Liver (tissue), 9 donors: ENCODE measurements around the gene ATP6V0E2. TPM values are rescaled to one million over a fixed set of nuclear protein-coding genes. Genes with fewer than 3 reads are reported as not detected.

ENCODE experiments used
- DNase-seq: peaks from one replicate; pipeline ENCODE4 v3.0.0-alpha.2; 2017; ENCODE audit warnings: low spot score
- H3K27ac ChIP-seq, 2 donors: one replicate each; pipeline ENCODE4 v1.7.0; 2013; ENCODE audit warnings: inconsistent platforms in 2 of 2, low read length in 2 of 2, control low read depth in 1 of 2, low read depth in 1 of 2, mild to moderate bottlenecking in 1 of 2
- H3K27me3 ChIP-seq, 4 donors: one replicate each; pipeline versions ENCODE4 v1.6.1 to v1.7.0; 2013; ENCODE audit warnings: low read length in 3 of 4, inconsistent platforms in 1 of 4, mild to moderate bottlenecking in 1 of 4, moderate library complexity in 1 of 4; ENCODE audit not compliant: control insufficient read depth in 4 of 4, insufficient read depth in 4 of 4
- H3K36me3 ChIP-seq, 4 donors: one replicate each; pipeline versions ENCODE4 v1.6.1 to v1.7.0; 2013; ENCODE audit warnings: low read length in 3 of 4, mild to moderate bottlenecking in 3 of 4, low read depth in 1 of 4, moderate library complexity in 1 of 4; ENCODE audit not compliant: control insufficient read depth in 4 of 4, insufficient read depth in 3 of 4
- H3K4me1 ChIP-seq, 4 donors: one replicate each; pipeline versions ENCODE4 v1.6.1 to v1.7.0; 2013; ENCODE audit warnings: low read length in 3 of 4, mild to moderate bottlenecking in 3 of 4, moderate library complexity in 1 of 4; ENCODE audit not compliant: control insufficient read depth in 4 of 4, insufficient read depth in 4 of 4
- H3K4me3 ChIP-seq, 3 donors: one replicate each; pipeline versions ENCODE4 v1.6.1 to v1.7.0; 2013; ENCODE audit warnings: low read length in 3 of 3, control low read depth in 1 of 3, low read depth in 1 of 3, mild to moderate bottlenecking in 1 of 3
- H3K9ac ChIP-seq, 2 donors: one replicate each; pipeline ENCODE4 v1.7.0; 2013; ENCODE audit warnings: low read length in 2 of 2, mild to moderate bottlenecking in 2 of 2, moderate library complexity in 2 of 2, control low read depth in 1 of 2, low read depth in 1 of 2
- H3K9me3 ChIP-seq, 4 donors: one replicate each; pipeline versions ENCODE4 v1.6.1 to v1.7.0; 2013; ENCODE audit warnings: low read length in 3 of 4; ENCODE audit not compliant: control insufficient read depth in 4 of 4
- EGR1 ChIP-seq, 2 donors: IDR thresholded peaks; 2 replicates each; pipeline ENCODE4 v1.6.1; 2016 to 2018; ENCODE audit warnings: antibody characterized with exemption in 2 of 2, low read depth in 2 of 2
- FOXA1 ChIP-seq: IDR thresholded peaks from 2 replicates; pipeline ENCODE4 v1.6.1; 2016; ENCODE audit warnings: antibody characterized with exemption
- FOXA2 ChIP-seq: IDR thresholded peaks from 2 replicates; pipeline ENCODE4 v1.6.1; 2016; ENCODE audit warnings: antibody characterized with exemption
- GABPA ChIP-seq, 2 donors: IDR thresholded peaks in 1 of 2; conservative IDR thresholded peaks in 1 of 2; 2 replicates each; pipeline ENCODE4 v1.6.1; 2016; ENCODE audit warnings: antibody characterized with exemption in 2 of 2, mild to moderate bottlenecking in 1 of 2, moderate library complexity in 1 of 2
- HNF4A ChIP-seq, 2 donors: conservative IDR thresholded peaks; 2 replicates each; pipeline ENCODE4 v1.6.1; 2016; ENCODE audit warnings: antibody characterized with exemption in 2 of 2, mild to moderate bottlenecking in 2 of 2
- HNF4G ChIP-seq: IDR thresholded peaks from 2 replicates; pipeline ENCODE4 v1.6.1; 2016; ENCODE audit warnings: antibody characterized with exemption
- JUND ChIP-seq, 2 donors: IDR thresholded peaks; 2 replicates each; pipeline ENCODE4 v1.6.1; 2016; ENCODE audit warnings: antibody characterized with exemption in 2 of 2
- NR2F2 ChIP-seq: IDR thresholded peaks from 2 replicates; pipeline ENCODE4 v1.6.1; 2016; ENCODE audit warnings: antibody characterized with exemption
- RAD21 ChIP-seq, 2 donors: IDR thresholded peaks; 2 replicates each; pipeline ENCODE4 v1.6.1; 2016; ENCODE audit warnings: antibody characterized with exemption in 2 of 2, mild to moderate bottlenecking in 2 of 2
- RXRA ChIP-seq, 2 donors: IDR thresholded peaks; 2 replicates each; pipeline ENCODE4 v1.6.1; 2017 to 2018; ENCODE audit warnings: antibody characterized with exemption in 2 of 2, mild to moderate bottlenecking in 1 of 2
- SP1 ChIP-seq: IDR thresholded peaks from 2 replicates; pipeline ENCODE4 v1.6.1; 2018; ENCODE audit warnings: antibody characterized with exemption, mild to moderate bottlenecking
- TAF1 ChIP-seq: conservative IDR thresholded peaks from 2 replicates; pipeline ENCODE4 v1.6.1; 2016; ENCODE audit warnings: antibody characterized with exemption, mild to moderate bottlenecking
- YY1 ChIP-seq: IDR thresholded peaks from 2 replicates; pipeline ENCODE4 v1.6.1; 2016; ENCODE audit warnings: antibody characterized with exemption, mild to moderate bottlenecking
- WGBS: extraction: QIAGEN DNeasy Blood & Tissue Kit; methylation state at CpG from one replicate; pipeline ENCODE4 v1.1.7; 2013; 5-methylcytosine and 5-hydroxymethylcytosine counted together
- polyA plus RNA-seq, 2 donors: library from polyadenylated mRNA; stranded (reverse) in 1 of 2; unstranded in 1 of 2; fragments of 200-250 nt in 1 of 2; fragments of >200 nt in 1 of 2; fragmentation: Nextera tagmentation in 1 of 2; extraction: Ambion mirVana in 1 of 2; gene quantifications; one replicate each; pipeline versions ENCODE4 v1.2.1 to v1.2.3, GENCODE V29; 2013 to 2015
- total RNA-seq, 2 donors: library from RNA; depleted of rRNA; stranded (reverse); fragments of >200 nt; gene quantifications; one replicate each; pipeline ENCODE4 v1.2.3, GENCODE V29; 2014
- TF ChIP-seq, protein P1 (sequence below): IDR thresholded peaks from 2 replicates; pipeline ENCODE4 v1.6.1; 2016; ENCODE audit warnings: antibody characterized with exemption
- TF ChIP-seq, protein P2 (sequence below): IDR thresholded peaks from 2 replicates; pipeline ENCODE4 v1.6.1; 2016; ENCODE audit warnings: antibody characterized with exemption, mild to moderate bottlenecking
- TF ChIP-seq, protein P3 (sequence below): fragments of 150-350 bp; IDR thresholded peaks from 2 replicates; pipeline ENCODE4 v1.5.1; 2017; ENCODE audit warnings: improper control_type of control experiment, low read depth, low read length; ENCODE audit not compliant: missing input control
- TF ChIP-seq, protein P4 (sequence below): IDR thresholded peaks from 2 replicates; pipeline ENCODE4 v1.6.1; 2016; ENCODE audit warnings: antibody characterized with exemption
- TF ChIP-seq, protein P5 (sequence below): IDR thresholded peaks from 2 replicates; pipeline ENCODE4 v1.6.1; 2016; ENCODE audit warnings: antibody characterized with exemption
- donor health status: healthy.
- donor health status: healthy.
- donor health status: healthy.
- donor health status: healthy.
- donor health status: healthy.

The ATP6V0E2 gene
- total and polyA plus RNA-seq, 4 donors = 9.8 to 77.1 (median 47.5) TPM

DNA sequence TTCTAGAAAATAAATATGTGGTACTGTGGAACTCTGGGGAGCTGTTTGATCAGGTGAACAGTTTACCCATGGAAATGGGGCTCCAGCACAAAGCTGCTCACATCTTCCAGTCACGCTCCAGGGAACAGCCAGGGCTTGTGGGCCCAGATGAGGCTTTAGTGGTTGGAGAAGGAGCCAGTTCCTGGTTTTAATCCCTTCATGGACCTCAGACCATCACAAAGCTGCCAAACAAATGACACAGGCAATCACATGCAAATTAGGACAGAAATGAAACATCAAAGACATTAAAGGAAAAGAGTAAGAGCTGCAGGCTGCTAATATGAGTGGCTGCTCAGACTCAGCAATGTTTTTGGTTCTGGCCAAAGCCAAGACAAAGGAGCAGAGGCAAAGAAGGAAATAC lies 2.2 kb upstream of the ATP6V0E2 start:
- H3K36me3 ChIP-seq = no peaks in the 10 kb centered on the region
- H3K9me3 ChIP-seq = no peaks in the 10 kb centered on the region
- peak; percentile 14 for DNase-seq
- no peak overlapping the region for H3K27ac ChIP-seq
- no peak for TF ChIP-seq RAD21 (IDR thresholded peaks at IDR 0.05)
- no peak for TF ChIP-seq NR2F2
- TF ChIP-seq, protein P1, sequence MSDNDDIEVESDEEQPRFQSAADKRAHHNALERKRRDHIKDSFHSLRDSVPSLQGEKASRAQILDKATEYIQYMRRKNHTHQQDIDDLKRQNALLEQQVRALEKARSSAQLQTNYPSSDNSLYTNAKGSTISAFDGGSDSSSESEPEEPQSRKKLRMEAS = no peak
- peaks cover 5 to 36% (median 23%) of the 10 kb centered on the region in 4 donors for H3K4me1 ChIP-seq
- no peak overlapping the region for H3K9ac ChIP-seq
- WGBS = 100% methylated on average over 1 of the region's 1 CpG
- H3K27me3 ChIP-seq = no peaks in the 10 kb centered on the region
- H3K4me3 ChIP-seq = no peak overlapping the region

DNA sequence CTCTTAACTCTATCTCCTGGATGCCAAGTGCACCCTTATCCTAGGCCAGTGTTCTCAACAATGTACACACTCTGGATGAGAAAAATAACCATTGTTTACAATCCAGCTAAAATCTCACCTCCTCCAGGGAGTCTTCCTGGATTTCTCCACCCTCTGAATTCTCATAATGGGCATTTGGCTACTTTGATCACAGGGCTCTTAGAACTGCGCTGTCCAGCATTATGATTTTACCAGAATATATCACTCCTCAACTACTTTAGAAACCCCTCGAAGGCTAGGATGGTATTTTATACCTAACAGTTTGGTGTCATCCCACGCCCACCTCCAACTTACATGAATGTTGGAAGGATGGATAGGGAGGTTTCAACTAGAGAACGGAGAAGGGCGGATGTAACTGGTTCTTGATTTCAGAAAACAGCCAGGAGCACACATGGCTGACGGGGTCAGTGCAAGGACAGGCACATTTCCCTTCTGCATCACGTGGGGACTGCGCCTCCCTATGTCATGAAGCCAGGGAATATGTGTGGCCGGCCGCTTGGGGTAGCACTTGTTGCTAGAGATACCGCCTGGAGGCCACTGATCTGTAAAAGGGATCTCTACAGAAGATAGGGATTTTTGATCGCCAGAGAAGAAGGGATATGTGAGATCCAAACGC lies 1.2 kb upstream of the ATP6V0E2 start:
- 24% methylated on average over 13 of the region's 13 CpGs for WGBS
- H3K4me3 ChIP-seq = peak overlapping the region in 2 of 3 donors; percentile 61 to 81
- peak overlapping the region in 1 of 2 donors; percentile 76 for H3K9ac ChIP-seq
- peak; percentile 40 for DNase-seq
- H3K9me3 ChIP-seq = no peaks in the 10 kb centered on the region
- peaks cover 5 to 36% (median 23%) of the 10 kb centered on the region in 4 donors for H3K4me1 ChIP-seq
- peak overlapping the region; percentile 72 to 79 for H3K27ac ChIP-seq
- TF ChIP-seq NR2F2 (no peak), SP1 (peak; percentile 79), FOXA2 (no peak), FOXA1 (no peak), GABPA (IDR thresholded peaks at IDR 0.05 in 1 of 2, conservative IDR thresholded peaks at IDR 0.05 in 1 of 2) (no peak), RXRA (IDR thresholded peaks at IDR 0.05) (peak; percentile 89 to 91), HNF4G (no peak), RAD21 (IDR thresholded peaks at IDR 0.05) (peak; percentile 53 to 54), HNF4A (conservative IDR thresholded peaks at IDR 0.05) (no peak), EGR1 (IDR thresholded peaks at IDR 0.05; ENCODE audit: low read depth in 2 of 2) (no peak), JUND (IDR thresholded peaks at IDR 0.05) (no peak), YY1 (peak; percentile 86), TAF1 (no peak)
- TF ChIP-seq, protein P2, sequence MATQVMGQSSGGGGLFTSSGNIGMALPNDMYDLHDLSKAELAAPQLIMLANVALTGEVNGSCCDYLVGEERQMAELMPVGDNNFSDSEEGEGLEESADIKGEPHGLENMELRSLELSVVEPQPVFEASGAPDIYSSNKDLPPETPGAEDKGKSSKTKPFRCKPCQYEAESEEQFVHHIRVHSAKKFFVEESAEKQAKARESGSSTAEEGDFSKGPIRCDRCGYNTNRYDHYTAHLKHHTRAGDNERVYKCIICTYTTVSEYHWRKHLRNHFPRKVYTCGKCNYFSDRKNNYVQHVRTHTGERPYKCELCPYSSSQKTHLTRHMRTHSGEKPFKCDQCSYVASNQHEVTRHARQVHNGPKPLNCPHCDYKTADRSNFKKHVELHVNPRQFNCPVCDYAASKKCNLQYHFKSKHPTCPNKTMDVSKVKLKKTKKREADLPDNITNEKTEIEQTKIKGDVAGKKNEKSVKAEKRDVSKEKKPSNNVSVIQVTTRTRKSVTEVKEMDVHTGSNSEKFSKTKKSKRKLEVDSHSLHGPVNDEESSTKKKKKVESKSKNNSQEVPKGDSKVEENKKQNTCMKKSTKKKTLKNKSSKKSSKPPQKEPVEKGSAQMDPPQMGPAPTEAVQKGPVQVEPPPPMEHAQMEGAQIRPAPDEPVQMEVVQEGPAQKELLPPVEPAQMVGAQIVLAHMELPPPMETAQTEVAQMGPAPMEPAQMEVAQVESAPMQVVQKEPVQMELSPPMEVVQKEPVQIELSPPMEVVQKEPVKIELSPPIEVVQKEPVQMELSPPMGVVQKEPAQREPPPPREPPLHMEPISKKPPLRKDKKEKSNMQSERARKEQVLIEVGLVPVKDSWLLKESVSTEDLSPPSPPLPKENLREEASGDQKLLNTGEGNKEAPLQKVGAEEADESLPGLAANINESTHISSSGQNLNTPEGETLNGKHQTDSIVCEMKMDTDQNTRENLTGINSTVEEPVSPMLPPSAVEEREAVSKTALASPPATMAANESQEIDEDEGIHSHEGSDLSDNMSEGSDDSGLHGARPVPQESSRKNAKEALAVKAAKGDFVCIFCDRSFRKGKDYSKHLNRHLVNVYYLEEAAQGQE = peak; percentile 87
- TF ChIP-seq, protein P1 = peak; percentile 92
- TF ChIP-seq, protein P3, sequence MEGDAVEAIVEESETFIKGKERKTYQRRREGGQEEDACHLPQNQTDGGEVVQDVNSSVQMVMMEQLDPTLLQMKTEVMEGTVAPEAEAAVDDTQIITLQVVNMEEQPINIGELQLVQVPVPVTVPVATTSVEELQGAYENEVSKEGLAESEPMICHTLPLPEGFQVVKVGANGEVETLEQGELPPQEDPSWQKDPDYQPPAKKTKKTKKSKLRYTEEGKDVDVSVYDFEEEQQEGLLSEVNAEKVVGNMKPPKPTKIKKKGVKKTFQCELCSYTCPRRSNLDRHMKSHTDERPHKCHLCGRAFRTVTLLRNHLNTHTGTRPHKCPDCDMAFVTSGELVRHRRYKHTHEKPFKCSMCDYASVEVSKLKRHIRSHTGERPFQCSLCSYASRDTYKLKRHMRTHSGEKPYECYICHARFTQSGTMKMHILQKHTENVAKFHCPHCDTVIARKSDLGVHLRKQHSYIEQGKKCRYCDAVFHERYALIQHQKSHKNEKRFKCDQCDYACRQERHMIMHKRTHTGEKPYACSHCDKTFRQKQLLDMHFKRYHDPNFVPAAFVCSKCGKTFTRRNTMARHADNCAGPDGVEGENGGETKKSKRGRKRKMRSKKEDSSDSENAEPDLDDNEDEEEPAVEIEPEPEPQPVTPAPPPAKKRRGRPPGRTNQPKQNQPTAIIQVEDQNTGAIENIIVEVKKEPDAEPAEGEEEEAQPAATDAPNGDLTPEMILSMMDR = peak; percentile 37
- TF ChIP-seq, protein P4, sequence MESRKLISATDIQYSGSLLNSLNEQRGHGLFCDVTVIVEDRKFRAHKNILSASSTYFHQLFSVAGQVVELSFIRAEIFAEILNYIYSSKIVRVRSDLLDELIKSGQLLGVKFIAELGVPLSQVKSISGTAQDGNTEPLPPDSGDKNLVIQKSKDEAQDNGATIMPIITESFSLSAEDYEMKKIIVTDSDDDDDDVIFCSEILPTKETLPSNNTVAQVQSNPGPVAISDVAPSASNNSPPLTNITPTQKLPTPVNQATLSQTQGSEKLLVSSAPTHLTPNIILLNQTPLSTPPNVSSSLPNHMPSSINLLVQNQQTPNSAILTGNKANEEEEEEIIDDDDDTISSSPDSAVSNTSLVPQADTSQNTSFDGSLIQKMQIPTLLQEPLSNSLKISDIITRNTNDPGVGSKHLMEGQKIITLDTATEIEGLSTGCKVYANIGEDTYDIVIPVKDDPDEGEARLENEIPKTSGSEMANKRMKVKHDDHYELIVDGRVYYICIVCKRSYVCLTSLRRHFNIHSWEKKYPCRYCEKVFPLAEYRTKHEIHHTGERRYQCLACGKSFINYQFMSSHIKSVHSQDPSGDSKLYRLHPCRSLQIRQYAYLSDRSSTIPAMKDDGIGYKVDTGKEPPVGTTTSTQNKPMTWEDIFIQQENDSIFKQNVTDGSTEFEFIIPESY = no peak
- TF ChIP-seq, protein P5, sequence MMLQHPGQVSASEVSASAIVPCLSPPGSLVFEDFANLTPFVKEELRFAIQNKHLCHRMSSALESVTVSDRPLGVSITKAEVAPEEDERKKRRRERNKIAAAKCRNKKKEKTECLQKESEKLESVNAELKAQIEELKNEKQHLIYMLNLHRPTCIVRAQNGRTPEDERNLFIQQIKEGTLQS = no peak
- no peaks in the 10 kb centered on the region for H3K27me3 ChIP-seq
- no peaks in the 10 kb centered on the region for H3K36me3 ChIP-seq
